Omental fat pad (tissue), 4 donors: ENCODE measurements around the gene PTAFR. TPM values are rescaled to one million over a fixed set of nuclear protein-coding genes. Genes with fewer than 3 reads are reported as not detected.

Source experiments
- ATAC-seq: fragments of 150-250 bp; one replicate; pipeline ENCODE4 v1.9.1; 2016; ENCODE audit warnings: mild to moderate bottlenecking, moderate library complexity; ENCODE audit not compliant: low FRiP score
- DNase-seq: peaks from one replicate; pipeline ENCODE4 v3.0.0-alpha.2; 2019; ENCODE audit warnings: low spot score
- CTCF ChIP-seq, 3 donors: fragments of 450-650 bp; IDR thresholded peaks; one replicate each; pipeline ENCODE4 v1.5.1; 2016 to 2017; ENCODE audit warnings: antibody characterized with exemption in 3 of 3, mild to moderate bottlenecking in 3 of 3, moderate library complexity in 2 of 3
- small RNA-seq: library from RNA; depleted of rRNA; stranded (forward); fragments of <200 nt; gene quantifications from one replicate; pipeline ENCODE3, GENCODE V24; 2016
- total RNA-seq, 4 donors: library from RNA; depleted of rRNA; stranded (reverse); fragments of >200 nt; gene quantifications; one replicate each; pipeline ENCODE4 v1.1.0, GENCODE V29; 2016

PTAFR gene
- total RNA-seq, 4 donors from 2014 or later = 8.2 to 28.3 (median 19.0) TPM

- no peak for TF ChIP-seq CTCF (IDR thresholded peaks at IDR 0.05)
- DNase-seq = no peak
- ATAC-seq = no peak
Measured at GRCh38 chr1:28109639-28110038, 66.9 kb downstream of the PTAFR start.

- ATAC-seq = no peak
- TF ChIP-seq CTCF (IDR thresholded peaks at IDR 0.05) = no peak
- no peak for DNase-seq
Measured at GRCh38 chr1:28108001-28108400, 68.5 kb downstream of the PTAFR start.

- ATAC-seq (peak; percentile 62), DNase-seq (no peak)
- no peak for TF ChIP-seq CTCF (IDR thresholded peaks at IDR 0.05)
Measured at GRCh38 chr1:28104866-28105467, 71.5 kb downstream of the PTAFR start.

- no peak for TF ChIP-seq CTCF (IDR thresholded peaks at IDR 0.05)
- no peak for DNase-seq
- no peak for ATAC-seq
Measured at GRCh38 chr1:28102189-28102588, 74.3 kb downstream of the PTAFR start.

GRCh38 chr1:28099050-28099769 lies 77.3 kb downstream of the PTAFR start:
- ATAC-seq (no peak), DNase-seq (no peak)
- no peak for TF ChIP-seq CTCF (IDR thresholded peaks at IDR 0.05)

Small RNAs within 50 kb of the gene (small RNA-seq; reads per million reads assigned to genes)
- not detected for gene RNU6-176P

Other genes starting within 250 kb of the PTAFR start
- gene SMPDL3B, start 241.7 kb downstream of the PTAFR start, total RNA-seq = 10 to 100 TPM in 1 of 4 donors, 1 to 10 TPM in 2, under 1 TPM in 1; 0.63 to 17.2 (median 3.6) TPM
- 1 to 10 TPM; 4.3 to 9.6 (median 4.8) TPM for gene XKR8, start 216.7 kb downstream of the PTAFR start, total RNA-seq
- gene EYA3, start 88.1 kb downstream of the PTAFR start, total RNA-seq = 10 to 100 TPM in 3 of 4 donors, 1 to 10 TPM in 1; 7.5 to 19.6 (median 14.6) TPM
- gene DNAJC8, start 56.3 kb upstream of the PTAFR start, total RNA-seq = 10 to 100 TPM; 48.3 to 72.2 (median 64.1) TPM
- 100 to 1,000 TPM in 2 of 4 donors, 10 to 100 TPM in 2; 92.5 to 149 (median 107) TPM for gene ATP5IF1, start 59.4 kb upstream of the PTAFR start, total RNA-seq
- gene SESN2, start 82.8 kb upstream of the PTAFR start, total RNA-seq = 10 to 100 TPM; 13.2 to 20.4 (median 13.8) TPM
- 10 to 100 TPM in 2 of 4 donors, 1 to 10 TPM in 2; 8.2 to 13.7 (median 10.3) TPM for gene MED18, start 152.3 kb upstream of the PTAFR start, total RNA-seq
- gene PHACTR4, start 193.1 kb upstream of the PTAFR start, total RNA-seq = 10 to 100 TPM; 13.1 to 22.1 (median 15.8) TPM